Right lobe of liver (tissue), 6 donors: Measurements from ENCODE around the gene MARCHF10. TPM values are rescaled to one million over a fixed set of nuclear protein-coding genes. Genes with fewer than 3 reads are reported as not detected.

Experiments used
- ATAC-seq, 4 donors: fragments of 200-7000 bp; cut with Tn5 transposase; one replicate each; pipeline ENCODE4 v1.9.1; 2020; ENCODE audit warnings: mild to moderate bottlenecking in 4 of 4, moderate library complexity in 4 of 4
- DNase-seq, 3 donors: peaks; one replicate each; pipeline ENCODE4 v3.0.0-alpha.2; 2020
- H3K27ac ChIP-seq, 3 donors: fragments of 200-600 bp; one replicate each; pipeline ENCODE4 v1.8.0; 2022
- H3K27me3 ChIP-seq, 2 donors: fragments of 200-600 bp; one replicate each; pipeline ENCODE4 v1.8.0; 2022
- H3K36me3 ChIP-seq, 4 donors: fragments of 200-600 bp; sonication (generic) in 1 of 4; one replicate each; pipeline versions ENCODE4 v1.5.1 to v1.8.0; 2017 to 2022; ENCODE audit warnings: control low read depth in 1 of 4
- H3K4me1 ChIP-seq, 4 donors: fragments of 200-600 bp; sonication (generic) in 1 of 4; one replicate each; pipeline versions ENCODE4 v1.5.1 to v1.8.0; 2017 to 2022; ENCODE audit warnings: control low read depth in 1 of 4
- H3K4me3 ChIP-seq, 3 donors: fragments of 200-600 bp; one replicate each; pipeline ENCODE4 v1.8.0; 2022
- H3K9me3 ChIP-seq, 4 donors: fragments of 200-600 bp; sonication (generic) in 1 of 4; one replicate each; pipeline versions ENCODE4 v1.5.1 to v1.8.0; 2017 to 2022; ENCODE audit warnings: control low read depth in 1 of 4
- POLR2A ChIP-seq: fragments of 450-650 bp; IDR thresholded peaks from one replicate; pipeline ENCODE4 v1.6.1; 2017; ENCODE audit warnings: antibody characterized with exemption, mild to moderate bottlenecking
- WGBS: methylation state at CpG from one replicate; pipeline ENCODE4 v1.1.6; 2018; ENCODE audit warnings: low coverage, low lambda C conversion rate; ENCODE audit not compliant: insufficient coverage; ENCODE audit errors: missing lambda C conversion rate; 5-methylcytosine and 5-hydroxymethylcytosine counted together
- intact Hi-C, 2 donors: fragments of 100-400 bp; cut with DNase I; formaldehyde crosslinking; loops; one replicate each; pipeline versions ENCODE4 v1.11.2 to v1.14.1; 2022
- total RNA-seq, 6 experiments: library from RNA; depleted of rRNA in 2 of 6; stranded (reverse); fragments of >200 nt in 2 of 6; fragmentation: NEBNext Ultra II Directional in 3 of 6; extraction: Animal tissue kit (Norgen Biotek cat#: 25700) in 3 of 6; gene quantifications; one replicate each; pipeline versions ENCODE4 v1.1.0 to v1.2.4, GENCODE V29; 2016 to 2023
- TF ChIP-seq, protein P1 (sequence below), 4 donors: fragments of 200-600 bp in 3 of 4; fragments of 450-650 bp in 1 of 4; IDR thresholded peaks; one replicate each; pipeline versions ENCODE4 v1.5.1 to v1.8.0; 2016 to 2022; ENCODE audit warnings: antibody characterized with exemption in 4 of 4, mild to moderate bottlenecking in 2 of 4
- donor health status: DM: no; HTN: yes; CAD: no.
- donor health status: DM: no; HTN: no; CAD: no.
- donor health status: DM: no; HTN: no; CAD: no.
- donor health status: DM: no; HTN: yes; CAD: no.
- donor health status: DM: no; HTN: yes; CAD: no.

The MARCHF10 gene
- total RNA-seq, 6 experiments from 2014 or later = not detected

DNA sequence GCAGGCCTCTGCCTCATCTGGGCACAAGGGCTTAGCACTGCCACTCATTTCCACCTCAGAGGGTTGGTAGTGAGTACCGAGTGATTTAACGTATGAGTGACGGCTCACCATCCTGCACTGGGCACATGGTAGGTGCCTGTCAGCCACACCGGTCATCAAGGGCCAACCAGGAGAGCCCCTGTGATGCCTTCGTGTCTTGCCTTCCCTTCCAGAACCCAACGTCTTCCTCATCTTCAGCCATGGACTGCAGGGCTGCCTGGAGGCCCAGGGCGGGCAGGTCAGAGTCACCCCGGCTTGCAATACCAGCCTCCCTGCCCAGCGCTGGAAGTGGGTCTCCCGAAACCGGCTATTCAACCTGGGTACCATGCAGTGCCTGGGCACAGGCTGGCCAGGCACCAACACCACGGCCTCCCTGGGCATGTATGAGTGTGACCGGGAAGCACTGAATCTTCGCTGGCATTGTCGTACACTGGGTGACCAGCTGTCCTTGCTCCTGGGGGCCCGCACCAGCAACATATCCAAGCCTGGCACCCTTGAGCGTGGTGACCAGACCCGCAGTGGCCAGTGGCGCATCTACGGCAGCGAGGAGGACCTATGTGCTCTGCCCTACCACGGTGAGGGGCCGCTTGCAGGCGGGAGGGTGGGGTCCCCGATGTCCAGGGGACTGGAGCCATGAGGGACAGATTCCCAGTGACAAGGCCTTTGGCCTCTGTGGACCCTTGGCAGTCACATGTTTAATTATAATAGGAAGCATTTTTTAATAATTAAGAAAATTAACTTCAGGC, 143.6 kb downstream of the MARCHF10 start:
- intact Hi-C loops = no loop called here
- H3K9me3 ChIP-seq = no peaks in the 10 kb centered on the region
- H3K4me3 ChIP-seq = no peak overlapping the region
- WGBS = 20% methylated on average over 1 of the region's 25 CpGs
- H3K36me3 ChIP-seq = no peaks in the 10 kb centered on the region
- no peak overlapping the region for H3K27ac ChIP-seq
- ATAC-seq (peak in 1 of 4 donors; percentile 9), DNase-seq (peak in 1 of 3 donors; percentile 53)
- no peaks in the 10 kb centered on the region for H3K4me1 ChIP-seq
- TF ChIP-seq, protein P1, sequence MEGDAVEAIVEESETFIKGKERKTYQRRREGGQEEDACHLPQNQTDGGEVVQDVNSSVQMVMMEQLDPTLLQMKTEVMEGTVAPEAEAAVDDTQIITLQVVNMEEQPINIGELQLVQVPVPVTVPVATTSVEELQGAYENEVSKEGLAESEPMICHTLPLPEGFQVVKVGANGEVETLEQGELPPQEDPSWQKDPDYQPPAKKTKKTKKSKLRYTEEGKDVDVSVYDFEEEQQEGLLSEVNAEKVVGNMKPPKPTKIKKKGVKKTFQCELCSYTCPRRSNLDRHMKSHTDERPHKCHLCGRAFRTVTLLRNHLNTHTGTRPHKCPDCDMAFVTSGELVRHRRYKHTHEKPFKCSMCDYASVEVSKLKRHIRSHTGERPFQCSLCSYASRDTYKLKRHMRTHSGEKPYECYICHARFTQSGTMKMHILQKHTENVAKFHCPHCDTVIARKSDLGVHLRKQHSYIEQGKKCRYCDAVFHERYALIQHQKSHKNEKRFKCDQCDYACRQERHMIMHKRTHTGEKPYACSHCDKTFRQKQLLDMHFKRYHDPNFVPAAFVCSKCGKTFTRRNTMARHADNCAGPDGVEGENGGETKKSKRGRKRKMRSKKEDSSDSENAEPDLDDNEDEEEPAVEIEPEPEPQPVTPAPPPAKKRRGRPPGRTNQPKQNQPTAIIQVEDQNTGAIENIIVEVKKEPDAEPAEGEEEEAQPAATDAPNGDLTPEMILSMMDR (IDR thresholded peaks at IDR 0.05) = no peak
- TF ChIP-seq POLR2A = no peak
- H3K27me3 ChIP-seq = no peaks in the 10 kb centered on the region

DNA sequence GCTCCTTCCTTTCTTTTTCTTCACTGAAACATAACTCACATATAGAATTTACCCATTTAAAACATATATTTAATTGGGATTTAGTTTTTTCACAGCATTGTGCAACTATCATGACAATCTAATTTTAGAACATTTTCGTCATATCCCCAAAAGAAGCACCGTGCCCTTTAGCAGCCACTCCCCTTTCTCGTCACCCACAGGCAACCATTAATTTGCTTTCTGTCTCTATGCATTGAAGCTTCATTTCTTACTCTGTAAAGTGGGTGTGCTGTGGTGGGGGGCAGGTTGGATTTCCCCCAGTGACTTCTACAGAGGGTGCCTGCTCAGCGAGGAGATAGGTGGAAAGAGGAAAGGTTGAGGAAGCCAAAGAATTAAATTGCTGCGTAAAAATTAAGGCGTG, 144.8 kb downstream of the MARCHF10 start:
- TF ChIP-seq POLR2A = no peak
- TF ChIP-seq, protein P1 (IDR thresholded peaks at IDR 0.05) = no peak
- Histone ChIP-seq H3K4me3 (no peak overlapping the region), H3K36me3 (no peaks in the 10 kb centered on the region), H3K9me3 (no peaks in the 10 kb centered on the region), H3K4me1 (no peaks in the 10 kb centered on the region), H3K27me3 (no peaks in the 10 kb centered on the region), H3K27ac (no peak overlapping the region)
- no peak for DNase-seq
- ATAC-seq = no peak
- intact Hi-C loops = no loop called here
- 58% methylated on average over 6 of the region's 6 CpGs for WGBS

DNA sequence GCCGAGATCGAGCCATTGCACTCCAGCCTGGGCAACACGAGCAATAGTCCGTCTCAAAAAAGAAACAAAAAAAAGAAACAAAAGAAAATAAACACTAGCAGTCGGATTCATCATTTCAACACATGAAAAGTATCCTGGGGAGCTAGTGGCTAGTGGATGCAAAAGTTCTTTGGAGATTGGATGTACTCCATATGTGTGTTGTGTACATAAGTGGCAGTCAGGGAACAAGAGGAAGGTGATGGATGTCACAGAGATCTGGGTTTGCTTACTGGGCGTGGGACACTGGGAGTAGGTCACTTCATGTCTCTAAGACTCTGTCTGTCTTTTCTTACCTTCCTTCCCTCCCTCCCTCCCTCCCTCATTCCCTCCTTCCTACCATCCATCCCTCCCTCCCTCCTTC, 145.3 kb downstream of the MARCHF10 start:
- no peak overlapping the region for H3K4me3 ChIP-seq
- TF ChIP-seq, protein P1 (IDR thresholded peaks at IDR 0.05) = no peak
- no peak for TF ChIP-seq POLR2A
- no peaks in the 10 kb centered on the region for H3K36me3 ChIP-seq
- no peaks in the 10 kb centered on the region for H3K27me3 ChIP-seq
- no peak for DNase-seq
- no peaks in the 10 kb centered on the region for H3K9me3 ChIP-seq
- H3K4me1 ChIP-seq = no peaks in the 10 kb centered on the region
- no peak for ATAC-seq
- 71% methylated on average over 6 of the region's 6 CpGs for WGBS
- H3K27ac ChIP-seq = no peak overlapping the region
- intact Hi-C loops = no loop called here

GRCh38 chr17:62661337-62661736, 146.8 kb downstream of the MARCHF10 start:
- Histone ChIP-seq H3K9me3 (no peaks in the 10 kb centered on the region), H3K4me3 (no peak overlapping the region), H3K4me1 (no peaks in the 10 kb centered on the region), H3K36me3 (no peaks in the 10 kb centered on the region), H3K27me3 (no peaks in the 10 kb centered on the region), H3K27ac (no peak overlapping the region)
- TF ChIP-seq POLR2A = no peak
- TF ChIP-seq, protein P1 (IDR thresholded peaks at IDR 0.05) = no peak
- ATAC-seq (no peak), DNase-seq (no peak)
- intact Hi-C loops = no loop called here
- WGBS = 71% methylated on average over 1 of the region's 1 CpG
